ENCODE results near the gene AGMO.

DNA sequence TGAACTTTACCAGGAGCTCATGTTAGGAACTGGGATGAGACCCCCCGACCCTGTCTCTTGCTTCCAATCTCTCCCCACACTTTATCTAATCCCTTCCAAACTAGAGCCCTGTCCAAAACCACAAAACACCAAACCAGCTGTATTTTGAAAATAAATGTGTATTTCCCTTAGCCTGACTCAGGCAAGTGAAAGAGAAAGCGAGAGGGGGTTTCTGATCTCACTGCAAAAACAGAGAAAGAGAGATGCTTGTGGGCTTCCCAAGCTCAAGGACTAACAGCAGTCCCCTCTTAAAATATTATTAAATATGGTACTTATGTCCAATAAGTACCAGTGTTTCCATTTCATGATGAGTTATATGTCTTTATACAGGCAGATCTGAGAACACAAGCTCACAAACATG lies 122.0 kb downstream of the AGMO start:
- TF ChIP-seq HCFC1 (IDR thresholded peaks at IDR 0.05; ENCODE audit: low read length) (no peak), CHD1 (IDR thresholded peaks at IDR 0.05; ENCODE audit: low read depth, low read length) (no peak), RAD21 (IDR thresholded peaks at IDR 0.05; ENCODE audit: insufficient read depth, low read depth, low read length) (no peak), CBFB (IDR thresholded peaks at IDR 0.05; ENCODE audit: low read depth) (no peak), ZNF207 (IDR thresholded peaks at IDR 0.05; ENCODE audit: borderline replicate concordance) (no peak), SP1 (IDR thresholded peaks at IDR 0.05; ENCODE audit: low read depth, low read length) (no peak), TCF7 (IDR thresholded peaks at IDR 0.05; ENCODE audit: borderline replicate concordance) (no peak), MYC (IDR thresholded peaks at IDR 0.05; ENCODE audit: insufficient read depth, insufficient read length, insufficient replicate concordance, low read length, severe bottlenecking) (no peak), ZNF274 (IDR thresholded peaks at IDR 0.05; ENCODE audit: insufficient read depth, insufficient read length) (no peak), POLR2A (IDR thresholded peaks at IDR 0.05; ENCODE audit: low read depth, low read length) (no peak)
- TF ChIP-seq, protein P1, sequence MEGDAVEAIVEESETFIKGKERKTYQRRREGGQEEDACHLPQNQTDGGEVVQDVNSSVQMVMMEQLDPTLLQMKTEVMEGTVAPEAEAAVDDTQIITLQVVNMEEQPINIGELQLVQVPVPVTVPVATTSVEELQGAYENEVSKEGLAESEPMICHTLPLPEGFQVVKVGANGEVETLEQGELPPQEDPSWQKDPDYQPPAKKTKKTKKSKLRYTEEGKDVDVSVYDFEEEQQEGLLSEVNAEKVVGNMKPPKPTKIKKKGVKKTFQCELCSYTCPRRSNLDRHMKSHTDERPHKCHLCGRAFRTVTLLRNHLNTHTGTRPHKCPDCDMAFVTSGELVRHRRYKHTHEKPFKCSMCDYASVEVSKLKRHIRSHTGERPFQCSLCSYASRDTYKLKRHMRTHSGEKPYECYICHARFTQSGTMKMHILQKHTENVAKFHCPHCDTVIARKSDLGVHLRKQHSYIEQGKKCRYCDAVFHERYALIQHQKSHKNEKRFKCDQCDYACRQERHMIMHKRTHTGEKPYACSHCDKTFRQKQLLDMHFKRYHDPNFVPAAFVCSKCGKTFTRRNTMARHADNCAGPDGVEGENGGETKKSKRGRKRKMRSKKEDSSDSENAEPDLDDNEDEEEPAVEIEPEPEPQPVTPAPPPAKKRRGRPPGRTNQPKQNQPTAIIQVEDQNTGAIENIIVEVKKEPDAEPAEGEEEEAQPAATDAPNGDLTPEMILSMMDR (IDR thresholded peaks at IDR 0.05 in 2 of 3, conservative IDR thresholded peaks at IDR 0.05 in 1 of 3; ENCODE audit: control insufficient read depth in 2 of 3, extremely low read depth in 1 of 3, insufficient read depth in 1 of 3, low read depth in 3 of 3, low read length in 3 of 3), result no peak
- TF ChIP-seq, protein P2, sequence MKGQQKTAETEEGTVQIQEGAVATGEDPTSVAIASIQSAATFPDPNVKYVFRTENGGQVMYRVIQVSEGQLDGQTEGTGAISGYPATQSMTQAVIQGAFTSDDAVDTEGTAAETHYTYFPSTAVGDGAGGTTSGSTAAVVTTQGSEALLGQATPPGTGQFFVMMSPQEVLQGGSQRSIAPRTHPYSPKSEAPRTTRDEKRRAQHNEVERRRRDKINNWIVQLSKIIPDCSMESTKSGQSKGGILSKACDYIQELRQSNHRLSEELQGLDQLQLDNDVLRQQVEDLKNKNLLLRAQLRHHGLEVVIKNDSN (IDR thresholded peaks at IDR 0.05; ENCODE audit: borderline replicate concordance, extremely low read length, insufficient read depth, low read depth, low read length), result no peak
- TF ChIP-seq, protein P3, sequence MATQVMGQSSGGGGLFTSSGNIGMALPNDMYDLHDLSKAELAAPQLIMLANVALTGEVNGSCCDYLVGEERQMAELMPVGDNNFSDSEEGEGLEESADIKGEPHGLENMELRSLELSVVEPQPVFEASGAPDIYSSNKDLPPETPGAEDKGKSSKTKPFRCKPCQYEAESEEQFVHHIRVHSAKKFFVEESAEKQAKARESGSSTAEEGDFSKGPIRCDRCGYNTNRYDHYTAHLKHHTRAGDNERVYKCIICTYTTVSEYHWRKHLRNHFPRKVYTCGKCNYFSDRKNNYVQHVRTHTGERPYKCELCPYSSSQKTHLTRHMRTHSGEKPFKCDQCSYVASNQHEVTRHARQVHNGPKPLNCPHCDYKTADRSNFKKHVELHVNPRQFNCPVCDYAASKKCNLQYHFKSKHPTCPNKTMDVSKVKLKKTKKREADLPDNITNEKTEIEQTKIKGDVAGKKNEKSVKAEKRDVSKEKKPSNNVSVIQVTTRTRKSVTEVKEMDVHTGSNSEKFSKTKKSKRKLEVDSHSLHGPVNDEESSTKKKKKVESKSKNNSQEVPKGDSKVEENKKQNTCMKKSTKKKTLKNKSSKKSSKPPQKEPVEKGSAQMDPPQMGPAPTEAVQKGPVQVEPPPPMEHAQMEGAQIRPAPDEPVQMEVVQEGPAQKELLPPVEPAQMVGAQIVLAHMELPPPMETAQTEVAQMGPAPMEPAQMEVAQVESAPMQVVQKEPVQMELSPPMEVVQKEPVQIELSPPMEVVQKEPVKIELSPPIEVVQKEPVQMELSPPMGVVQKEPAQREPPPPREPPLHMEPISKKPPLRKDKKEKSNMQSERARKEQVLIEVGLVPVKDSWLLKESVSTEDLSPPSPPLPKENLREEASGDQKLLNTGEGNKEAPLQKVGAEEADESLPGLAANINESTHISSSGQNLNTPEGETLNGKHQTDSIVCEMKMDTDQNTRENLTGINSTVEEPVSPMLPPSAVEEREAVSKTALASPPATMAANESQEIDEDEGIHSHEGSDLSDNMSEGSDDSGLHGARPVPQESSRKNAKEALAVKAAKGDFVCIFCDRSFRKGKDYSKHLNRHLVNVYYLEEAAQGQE (IDR thresholded peaks at IDR 0.05; ENCODE audit: low read depth, low read length), result no peak

All from GM12878 (cell line).